Measurements from ENCODE around the gene CASP12.

- TF ChIP-seq CTCF (IDR thresholded peaks at IDR 0.05; ENCODE audit: insufficient read depth, low read length, poor library complexity, severe bottlenecking) (no peak), EZH2phosphoT487 (conservative IDR thresholded peaks at IDR 0.05; ENCODE audit: low read length) (no peak)
These were observed 55.0 kb downstream of the CASP12 start for GRCh38 chr11:104843150-104843836.
